AG09309 (cell line): ENCODE results near the gene CACYBP.

Experiments
- DNase-seq: peaks from one replicate; pipeline ENCODE4 v3.0.0-alpha.2; 2010; ENCODE audit warnings: low read depth
- H3K4me3 ChIP-seq: 2 replicates; pipeline ENCODE4 v1.5.1; 2011; ENCODE audit warnings: mild to moderate bottlenecking, low read depth, low read length, moderate library complexity; ENCODE audit not compliant: control insufficient read depth
- CTCF ChIP-seq: IDR thresholded peaks from 2 replicates; pipeline ENCODE4 v1.5.1; 2011; ENCODE audit warnings: mild to moderate bottlenecking, low read depth, low read length, inconsistent platforms; ENCODE audit not compliant: insufficient read depth, control insufficient read depth; ENCODE audit errors: missing control alignments

CACYBP gene

GRCh38 chr1:174999936-175000696 lies at the start of gene CACYBP:
CACYBP (plus strand) TSS chr1:174999947; CDS start chr1:175000181, 234 bp downstream.
- TF ChIP-seq CTCF = no peak
- no peak for DNase-seq

GRCh38 chr1:174953285-174954072 lies 46.3 kb upstream of the CACYBP start:
- H3K4me3 ChIP-seq = no peak overlapping the region
- TF ChIP-seq CTCF = no peak
- no peak for DNase-seq

More at GRCh38 chr1:174999936-175000696, at the start of gene CACYBP:
- peak within 1 kb of the TSS; percentile 96 for H3K4me3 ChIP-seq

- DNase-seq = no peak
- H3K4me3 ChIP-seq = no peak overlapping the region
- TF ChIP-seq CTCF = no peak
These were observed 45.7 kb upstream of the CACYBP start for GRCh38 chr1:174954073-174954460.

- H3K4me3 ChIP-seq = no peak overlapping the region
- no peak for DNase-seq
- no peak for TF ChIP-seq CTCF
These were observed 44.8 kb upstream of the CACYBP start for GRCh38 chr1:174954671-174955669.

- TF ChIP-seq CTCF = no peak
- no peak for DNase-seq
- H3K4me3 ChIP-seq = no peak overlapping the region
These were observed 43.7 kb upstream of the CACYBP start for GRCh38 chr1:174956086-174956485.

- TF ChIP-seq CTCF = no peak
- no peak for DNase-seq
These were observed 42.8 kb upstream of the CACYBP start for GRCh38 chr1:174956976-174957375.

More at GRCh38 chr1:174956976-174957375, 42.8 kb upstream of the CACYBP start:
- H3K4me3 ChIP-seq = no peak overlapping the region
